HG02571 (cell line): ENCODE measurements around the gene OR2T5.
"Not testable (repeated sequence)": the region's sequence is repeated elsewhere in the genome, so short reads cannot be mapped to it uniquely, and the experiment has no call there.

ENCODE experiments used
- ATAC-seq: cut with Tn5 transposase; IDR thresholded peaks from one replicate; pipeline ENCODE4 v1.9.1; 2021; ENCODE audit warnings: mild to moderate bottlenecking, moderate library complexity; ENCODE audit not compliant: unreplicated experiment

Gene OR2T5

GRCh38 chr1:248500305-248501035 is 12.1 kb downstream of the OR2T5 start:
- ATAC-seq = not testable (repeated sequence)

DNA sequence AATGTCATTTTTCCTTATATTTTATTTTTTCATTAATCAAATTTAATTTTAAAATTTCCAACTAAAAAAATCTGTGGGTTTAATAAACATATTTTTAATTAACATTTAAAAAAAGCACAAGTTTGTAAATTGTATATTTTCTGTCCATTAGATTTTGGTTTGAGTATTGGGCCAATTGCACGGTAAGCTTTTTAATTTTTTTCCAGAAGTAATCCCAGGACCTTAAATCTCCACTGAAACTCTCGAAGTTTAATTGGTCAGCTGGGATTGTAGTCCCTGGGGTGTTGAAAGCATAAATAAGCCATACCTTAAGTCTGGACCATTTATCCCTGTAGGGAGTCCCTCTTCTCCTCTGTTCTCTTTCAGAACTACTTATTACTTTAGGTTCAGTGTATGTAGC is 19.4 kb downstream of the OR2T5 start, which contains the start of gene OR2G6:
Gene OR2G6 (plus strand): TSS at position 301 of the 400 bp plus-strand sequence. CDS start 13,574 bp downstream, outside the sequence.
- not testable (repeated sequence) for ATAC-seq

DNA sequence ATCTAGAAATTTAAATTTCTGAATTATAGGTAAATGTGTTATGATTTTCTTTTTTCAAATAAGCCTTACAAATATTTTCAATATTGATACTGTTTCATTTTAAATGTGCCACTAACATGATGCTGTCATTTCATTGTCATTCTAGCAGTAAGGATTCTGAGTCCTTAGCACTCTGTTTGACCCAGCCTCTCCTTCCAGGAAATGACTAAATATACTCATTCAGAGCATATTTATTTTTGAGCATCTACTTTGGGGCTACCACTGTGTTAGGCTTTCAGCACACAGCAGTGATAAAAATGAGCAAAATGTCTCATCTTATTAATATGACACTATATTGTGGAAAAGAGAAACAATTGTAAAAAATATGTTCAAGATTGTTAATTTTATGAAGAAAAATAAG is 21.8 kb downstream of the OR2T5 start:
- ATAC-seq = not testable (repeated sequence)

DNA sequence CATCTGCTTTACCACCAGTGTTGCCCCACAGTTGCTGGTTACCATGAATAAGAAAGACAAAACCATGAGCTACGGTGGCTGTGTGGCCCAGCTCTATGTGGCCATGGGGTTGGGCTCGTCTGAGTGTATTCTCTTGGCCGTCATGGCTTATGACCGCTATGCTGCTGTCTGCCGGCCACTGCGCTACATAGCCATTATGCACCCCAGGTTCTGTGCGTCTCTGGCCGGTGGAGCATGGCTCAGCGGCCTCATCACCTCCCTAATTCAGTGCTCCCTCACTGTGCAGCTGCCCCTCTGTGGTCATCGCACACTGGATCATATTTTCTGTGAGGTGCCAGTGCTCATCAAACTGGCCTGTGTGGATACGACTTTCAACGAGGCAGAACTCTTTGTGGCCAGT is 33.5 kb downstream of the OR2T5 start:
- ATAC-seq = no peak

- not testable (repeated sequence) for ATAC-seq
Observed at GRCh38 chr1:248537449-248537848, 49.1 kb downstream of the OR2T5 start.
